Vagina (tissue), 2 donors: Measurements from ENCODE around the gene PARP2.
"Not testable (repeated sequence)": the region's sequence is repeated elsewhere in the genome, so short reads cannot be mapped to it uniquely, and the experiment has no call there.

Experiments
- CTCF ChIP-seq, 3 experiments: fragments of 450-650 bp in 2 of 3; fragments of 200-600 bp in 1 of 3; sonication (generic) in 1 of 3; IDR thresholded peaks; one replicate each; pipeline ENCODE4 v1.5.1; 2017 to 2019; ENCODE audit warnings: antibody characterized with exemption in 3 of 3, mild to moderate bottlenecking in 2 of 3, moderate library complexity in 2 of 3
- POLR2A ChIP-seq, 2 donors: fragments of 450-650 bp; IDR thresholded peaks; one replicate each; pipeline ENCODE4 v1.6.1; 2017; ENCODE audit warnings: antibody characterized with exemption in 2 of 2, mild to moderate bottlenecking in 2 of 2, moderate library complexity in 2 of 2

GRCh38 chr14:20358474-20358873, 15.0 kb downstream of the PARP2 start:
- not testable (repeated sequence) for TF ChIP-seq CTCF, POLR2A (IDR thresholded peaks at IDR 0.05)
